GM12864 (cell line): ENCODE data around the gene TGFB1I1.
A peak's percentile ranks its signal among the peaks of the same experiment; 100 is the strongest.
"Not testable (repeated sequence)": the region's sequence is repeated elsewhere in the genome, so short reads cannot be mapped to it uniquely, and the experiment has no call there.

Experiments used
- DNase-seq: peaks from one replicate; pipeline ENCODE4 v3.0.0-alpha.2; 2011; ENCODE audit warnings: low read depth
- H3K4me3 ChIP-seq: 2 replicates; pipeline ENCODE4 v1.5.1; 2011; ENCODE audit warnings: mild to moderate bottlenecking, low read depth, low read length, control low read depth
- CTCF ChIP-seq: IDR thresholded peaks from 2 replicates; pipeline ENCODE4 v1.5.1; 2011; ENCODE audit warnings: low read depth, mild to moderate bottlenecking, moderate library complexity, low read length, control low read depth, inconsistent platforms; ENCODE audit errors: missing control alignments

Gene TGFB1I1

GRCh38 chr16:31439519-31439918, 32.4 kb upstream of the TGFB1I1 start:
- no peak for DNase-seq
- H3K4me3 ChIP-seq, result no peak overlapping the region
- no peak for TF ChIP-seq CTCF

- no peak for TF ChIP-seq CTCF
- no peak for DNase-seq
- no peak overlapping the region for H3K4me3 ChIP-seq
Measured at GRCh38 chr16:31440516-31441184, 31.3 kb upstream of the TGFB1I1 start.

GRCh38 chr16:31441956-31442355, 30.0 kb upstream of the TGFB1I1 start:
- H3K4me3 ChIP-seq, result no peak overlapping the region; the same call in 1 of the 2 replicates
- no peak for TF ChIP-seq CTCF
- DNase-seq, result no peak

GRCh38 chr16:31445931-31446330, 26.0 kb upstream of the TGFB1I1 start:
- DNase-seq, H3K4me3 ChIP-seq: not testable (repeated sequence)

GRCh38 chr16:31451201-31451600, 20.8 kb upstream of the TGFB1I1 start:
- no peak overlapping the region for H3K4me3 ChIP-seq
- TF ChIP-seq CTCF, result no peak
- DNase-seq, result no peak

GRCh38 chr16:31451681-31452351, 20.1 kb upstream of the TGFB1I1 start:
- no peak overlapping the region for H3K4me3 ChIP-seq
- TF ChIP-seq CTCF, result peak; percentile 37
- DNase-seq, result no peak

- DNase-seq, result no peak
- no peak for TF ChIP-seq CTCF
Measured at GRCh38 chr16:31452631-31453106, 19.3 kb upstream of the TGFB1I1 start.

More at GRCh38 chr16:31452631-31453106, 19.3 kb upstream of the TGFB1I1 start:
- H3K4me3 ChIP-seq, result no peak overlapping the region
